GM10266 (cell line): ENCODE results near the gene PSMD3.

Experiments
- DNase-seq: peaks from one replicate; pipeline ENCODE4 v3.0.0; 2012; ENCODE audit errors: extremely low spot score
- CTCF ChIP-seq: IDR thresholded peaks from 2 replicates; pipeline ENCODE4 v1.5.1; 2012; ENCODE audit warnings: mild to moderate bottlenecking, low read depth; ENCODE audit not compliant: control insufficient read depth, insufficient read depth; ENCODE audit errors: missing control alignments

The PSMD3 gene

GRCh38 chr17:39980351-39981206 lies at the start of gene PSMD3:
TSS of gene PSMD3 (plus strand) at chr17:39980807. CDS start at chr17:39980971, 164 bp downstream.
- DNase-seq = peak; percentile 95
- TF ChIP-seq CTCF = peak; percentile 76

DNA sequence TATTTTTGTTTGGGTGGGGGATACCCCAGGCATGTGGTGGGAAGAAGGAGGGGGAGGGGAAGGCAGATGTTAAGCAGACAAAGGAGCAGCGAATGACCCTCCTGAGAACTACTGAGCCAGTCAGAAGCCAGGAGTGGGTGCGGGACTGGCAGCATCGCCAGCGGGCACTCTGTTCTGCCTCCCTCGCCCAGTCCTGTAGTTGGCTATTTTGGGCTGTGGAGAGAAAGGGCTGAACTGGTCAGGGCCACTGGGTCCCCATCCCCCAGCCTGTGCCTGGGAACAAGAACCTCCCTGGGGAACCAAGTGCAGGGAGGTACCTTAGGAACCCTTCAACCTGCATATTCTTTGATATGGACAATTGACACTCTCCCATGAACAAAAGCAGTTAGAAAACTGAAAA lies 46.7 kb upstream of the PSMD3 start:
- DNase-seq = no peak
- no peak for TF ChIP-seq CTCF

DNA sequence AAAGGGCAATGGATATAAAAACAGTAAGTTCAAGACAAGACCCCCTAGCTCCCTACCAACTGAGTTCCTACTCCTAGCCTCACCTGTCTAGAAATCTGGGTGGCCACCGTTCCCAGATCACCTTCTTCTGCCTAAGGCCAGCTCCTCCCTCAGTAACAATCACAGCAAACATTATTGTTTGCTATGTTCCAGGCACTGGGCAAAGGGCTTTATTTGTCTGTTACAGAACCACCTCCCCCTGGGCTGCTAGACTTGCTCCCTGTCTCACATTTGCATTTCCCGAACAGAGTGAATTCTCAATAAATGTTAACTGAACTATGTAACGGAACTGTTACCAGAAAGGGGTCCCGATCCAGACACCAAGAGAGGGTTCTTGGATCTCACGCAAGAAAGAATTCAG lies 46.3 kb upstream of the PSMD3 start:
- TF ChIP-seq CTCF = no peak
- DNase-seq = no peak

DNA sequence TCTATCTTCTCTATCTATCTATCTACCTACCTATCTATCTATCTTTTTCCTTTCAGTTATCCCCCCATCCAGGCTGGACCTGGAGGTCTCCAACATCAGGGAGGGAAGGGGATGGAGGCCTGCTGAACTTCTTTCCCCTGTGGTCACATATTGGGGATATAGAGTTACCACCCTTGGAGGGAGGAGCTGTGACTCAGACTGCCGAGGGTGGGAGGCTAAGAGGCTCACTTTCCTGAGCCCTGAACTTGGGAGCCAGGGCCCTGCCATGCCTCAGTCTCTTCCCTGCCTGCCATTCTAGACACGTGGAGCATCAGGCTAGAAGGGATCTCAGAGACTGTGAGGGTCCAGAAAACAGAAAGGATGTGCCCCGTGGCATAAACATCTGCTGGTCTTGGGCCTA lies 44.7 kb upstream of the PSMD3 start:
- no peak for TF ChIP-seq CTCF
- no peak for DNase-seq

DNA sequence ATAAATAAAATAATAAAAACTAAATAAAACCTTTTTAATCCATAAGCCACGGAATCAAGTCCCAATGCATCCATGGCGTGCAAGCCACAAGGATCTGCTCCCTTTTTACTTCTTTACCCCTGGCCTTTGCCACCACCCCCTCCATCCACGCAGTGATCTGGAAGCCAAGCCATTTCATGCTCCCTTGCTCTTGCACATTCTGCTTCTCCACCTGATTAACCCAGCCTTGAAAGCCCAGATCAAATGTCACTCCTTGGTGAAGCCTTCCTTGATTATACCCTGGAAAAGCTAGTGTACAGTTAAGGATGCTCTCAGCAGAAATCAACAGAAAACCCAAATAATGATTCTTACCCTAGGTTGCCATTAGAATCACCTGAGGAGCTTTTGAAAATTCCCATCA lies 43.2 kb upstream of the PSMD3 start:
- TF ChIP-seq CTCF = no peak
- DNase-seq = no peak

DNA sequence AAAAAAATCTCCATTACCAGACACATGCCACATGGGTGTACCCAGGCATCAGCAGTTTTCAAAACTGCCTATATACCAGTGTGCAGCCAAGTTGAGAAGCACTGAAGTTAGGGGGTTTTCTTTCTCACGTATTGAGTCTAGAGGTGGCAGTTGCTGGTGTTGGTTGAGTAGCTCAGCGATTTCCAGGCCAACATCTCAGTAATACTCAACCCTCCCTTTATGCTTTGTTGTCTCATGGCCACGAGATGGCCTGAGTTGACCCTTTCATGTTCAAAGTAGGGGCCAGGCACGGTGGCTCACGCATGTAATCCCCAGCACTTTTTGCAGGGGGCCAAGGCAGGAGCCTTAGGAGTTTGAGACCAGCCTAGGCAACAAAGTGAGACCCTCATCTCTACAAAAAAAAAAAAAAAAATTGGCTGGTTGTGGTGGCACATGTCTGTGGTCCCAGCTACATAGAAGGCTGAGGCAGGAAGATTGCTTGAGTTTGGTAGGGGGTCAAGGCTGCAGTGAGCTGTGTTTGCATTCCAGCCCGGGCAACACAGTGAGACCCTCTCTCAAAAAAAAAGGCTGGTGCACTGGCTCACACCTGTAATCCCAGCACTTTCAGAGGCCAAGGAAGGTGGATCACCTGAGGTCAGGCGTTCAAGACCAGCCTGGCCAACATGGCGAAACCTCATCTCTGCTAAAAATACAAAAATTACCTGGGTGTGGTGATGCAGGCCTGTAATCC lies 42.3 kb upstream of the PSMD3 start:
- DNase-seq = peak; percentile 62
- peak; percentile 24 for TF ChIP-seq CTCF

DNA sequence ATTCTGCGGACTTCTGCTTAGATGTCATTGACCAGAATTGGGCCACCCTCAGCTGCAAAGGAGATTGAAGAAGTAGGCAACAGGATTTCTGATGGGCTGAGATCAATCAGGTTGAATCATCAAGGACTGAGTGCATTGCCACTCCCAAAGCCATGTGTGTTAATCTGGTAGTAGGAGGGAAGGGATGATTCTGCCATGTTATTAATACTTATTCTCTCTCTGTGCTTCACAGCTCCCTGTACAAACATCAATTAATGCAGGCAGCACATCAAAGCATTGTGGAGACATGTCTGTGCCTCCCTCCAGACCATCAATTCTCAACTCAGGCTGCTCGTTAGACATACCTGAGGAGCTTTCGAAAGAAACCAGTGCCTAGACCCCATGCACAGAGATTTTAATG lies 41.5 kb upstream of the PSMD3 start:
- TF ChIP-seq CTCF = no peak
- DNase-seq = no peak
